ENCODE measurements around the gene PNCK.
"Not testable (repeated sequence)": the region's sequence is repeated elsewhere in the genome, so short reads cannot be mapped to it uniquely, and the experiment has no call there.

The PNCK gene

DNA sequence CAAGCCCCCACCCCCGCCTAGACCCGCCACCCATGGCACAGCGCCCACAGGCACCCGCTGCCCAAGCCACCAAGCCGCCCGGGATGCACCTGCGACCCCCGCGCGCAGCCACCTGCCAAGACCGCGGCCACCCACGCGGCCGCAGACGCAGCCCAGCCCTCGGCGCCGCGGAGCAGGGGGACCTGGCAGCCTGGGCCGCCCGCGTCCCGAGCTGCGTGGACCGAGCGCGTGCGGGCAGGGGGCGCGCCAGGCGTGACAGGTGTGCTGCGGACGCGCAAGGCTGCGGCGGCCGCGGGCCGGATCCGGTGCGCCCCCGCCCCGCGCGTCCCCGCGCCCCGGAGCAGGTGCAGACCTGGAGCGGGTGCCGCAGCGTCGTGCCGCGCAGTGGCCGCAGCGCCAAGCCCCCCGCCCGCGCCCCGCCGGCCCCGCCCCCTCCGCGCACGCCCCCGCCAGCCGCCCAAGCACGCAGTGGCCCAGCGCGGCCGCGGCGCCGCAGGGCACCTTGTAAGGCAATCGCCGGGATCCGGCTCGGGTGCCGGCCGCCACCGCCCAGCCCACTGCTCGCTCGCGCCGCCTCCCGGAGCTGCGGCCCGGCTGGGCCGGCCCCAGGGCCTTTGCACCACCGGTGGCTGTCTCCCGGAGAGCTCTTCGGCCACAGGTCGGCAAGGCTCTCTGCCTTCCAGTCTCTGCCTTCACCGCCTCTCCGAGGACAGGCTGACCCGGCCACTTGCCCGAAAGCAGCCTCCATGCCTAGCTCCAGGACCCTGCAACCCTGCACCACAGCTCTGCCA lies at the start of gene PNCK:
Gene PNCK (minus strand): TSS at position 386 of the 791 bp plus-strand sequence. CDS start 737 bp downstream, outside the sequence.
- no peak for DNase-seq (ENCODE audit: low read depth)

DNA sequence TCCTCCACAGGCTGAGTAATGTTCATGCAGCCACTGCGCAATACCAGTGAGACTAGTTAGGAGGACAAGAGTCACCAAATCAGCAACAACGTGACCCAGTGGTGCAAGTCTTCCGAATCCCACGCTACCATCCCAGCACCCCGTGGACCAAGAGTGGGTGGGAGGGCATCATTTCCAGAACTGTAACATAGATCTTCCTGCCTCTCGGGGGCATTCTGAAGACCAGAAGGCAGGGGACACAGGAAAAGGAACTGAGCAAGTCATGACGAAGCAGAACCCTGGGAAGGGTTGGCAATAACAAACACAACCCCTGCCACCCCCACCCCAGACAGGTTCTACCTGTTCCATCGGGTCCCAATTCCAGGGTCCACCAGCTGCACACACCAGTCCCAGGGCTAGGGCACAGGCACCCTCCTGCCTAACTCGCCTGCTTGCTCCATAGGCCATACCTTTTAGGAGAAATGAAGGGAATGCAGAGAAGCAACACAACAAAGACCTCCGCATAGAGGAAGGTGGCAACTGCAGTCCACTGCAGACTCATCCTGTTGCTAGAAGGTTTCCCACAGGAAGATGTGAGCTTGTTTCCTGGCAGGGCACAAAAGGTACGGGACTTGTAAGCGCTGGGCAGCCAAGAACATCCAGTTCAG lies 49.2 kb upstream of the PNCK start:
- DNase-seq (ENCODE audit: low read depth): no peak

DNA sequence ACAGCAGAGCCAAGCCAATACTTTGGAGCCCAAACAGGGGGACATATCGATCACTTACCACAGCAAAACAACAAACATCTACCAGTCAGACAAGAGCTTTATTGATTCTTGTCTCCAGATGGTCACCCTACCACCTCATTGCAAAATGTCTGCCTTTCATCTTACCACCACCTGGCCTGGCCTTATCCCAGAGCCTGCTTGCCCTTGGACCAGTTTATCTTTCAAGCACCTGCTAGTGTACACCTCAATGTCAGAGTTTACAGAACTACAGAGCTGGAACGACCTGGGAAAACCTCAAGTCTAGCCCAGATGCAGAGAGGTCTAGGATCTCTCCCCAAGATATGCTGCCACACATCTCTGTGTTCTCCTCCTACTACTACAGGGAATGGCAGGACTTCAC lies 46.1 kb upstream of the PNCK start:
- no peak for DNase-seq (ENCODE audit: low read depth)

DNA sequence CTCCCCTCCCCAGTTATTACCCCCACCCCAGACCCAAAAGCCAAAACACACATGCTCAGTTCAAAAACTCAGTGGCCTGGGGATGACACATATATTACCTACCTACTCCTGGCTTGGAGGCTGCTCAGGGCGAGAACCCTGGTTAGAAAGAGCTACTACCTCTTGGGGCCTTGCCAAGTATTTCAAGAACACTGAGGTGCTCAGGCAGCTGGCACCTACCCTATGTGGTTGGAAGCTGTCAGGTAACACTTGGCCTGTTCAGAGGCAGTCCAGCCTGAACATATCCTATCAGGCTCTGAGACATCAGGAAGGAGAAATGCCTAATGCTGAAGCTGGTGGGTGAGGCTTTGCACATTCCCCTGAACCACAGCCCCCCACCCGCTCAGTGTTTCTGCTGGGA lies 45.6 kb upstream of the PNCK start:
- DNase-seq (ENCODE audit: low read depth): no peak

DNA sequence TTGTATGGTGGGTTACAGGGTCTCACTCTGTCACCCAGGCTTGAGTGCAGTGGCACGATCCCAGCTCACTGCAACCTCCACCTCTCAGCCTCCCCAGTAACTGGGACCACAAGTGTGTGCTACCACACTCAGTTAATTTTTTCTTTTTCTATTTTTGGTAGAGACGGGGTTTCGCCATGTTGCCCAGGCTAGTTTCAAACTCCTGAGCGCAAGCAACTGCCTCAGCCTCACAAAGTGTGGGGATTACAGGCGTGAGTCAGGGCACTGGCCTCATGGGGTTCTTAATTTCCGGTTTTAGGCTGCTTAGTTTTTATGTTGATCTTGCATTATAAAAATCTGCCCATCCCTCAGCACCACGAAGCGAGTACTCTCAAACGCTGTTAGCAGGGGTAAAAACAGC lies 43.8 kb upstream of the PNCK start:
- no peak for DNase-seq (ENCODE audit: low read depth)

DNA sequence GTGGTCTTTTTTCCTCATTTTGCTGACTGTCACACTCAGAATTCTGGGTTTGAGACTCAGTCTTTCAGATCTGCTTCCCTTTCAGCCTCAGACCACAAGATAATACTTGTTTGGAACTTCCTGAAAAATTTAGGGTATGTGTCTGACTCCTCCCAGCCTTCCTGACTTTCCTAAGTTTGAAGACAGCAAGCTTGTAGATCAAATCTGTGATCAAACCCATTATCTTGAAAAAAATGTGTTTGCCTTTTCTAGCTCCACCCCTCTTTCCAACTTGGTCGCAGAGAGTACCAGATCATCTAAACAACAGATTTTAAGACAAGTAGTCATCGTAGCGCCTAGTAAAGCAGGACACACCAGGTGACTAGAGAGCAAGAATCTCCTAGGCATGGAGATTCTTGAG lies 40.6 kb upstream of the PNCK start:
- no peak for DNase-seq (ENCODE audit: low read depth)

DNA sequence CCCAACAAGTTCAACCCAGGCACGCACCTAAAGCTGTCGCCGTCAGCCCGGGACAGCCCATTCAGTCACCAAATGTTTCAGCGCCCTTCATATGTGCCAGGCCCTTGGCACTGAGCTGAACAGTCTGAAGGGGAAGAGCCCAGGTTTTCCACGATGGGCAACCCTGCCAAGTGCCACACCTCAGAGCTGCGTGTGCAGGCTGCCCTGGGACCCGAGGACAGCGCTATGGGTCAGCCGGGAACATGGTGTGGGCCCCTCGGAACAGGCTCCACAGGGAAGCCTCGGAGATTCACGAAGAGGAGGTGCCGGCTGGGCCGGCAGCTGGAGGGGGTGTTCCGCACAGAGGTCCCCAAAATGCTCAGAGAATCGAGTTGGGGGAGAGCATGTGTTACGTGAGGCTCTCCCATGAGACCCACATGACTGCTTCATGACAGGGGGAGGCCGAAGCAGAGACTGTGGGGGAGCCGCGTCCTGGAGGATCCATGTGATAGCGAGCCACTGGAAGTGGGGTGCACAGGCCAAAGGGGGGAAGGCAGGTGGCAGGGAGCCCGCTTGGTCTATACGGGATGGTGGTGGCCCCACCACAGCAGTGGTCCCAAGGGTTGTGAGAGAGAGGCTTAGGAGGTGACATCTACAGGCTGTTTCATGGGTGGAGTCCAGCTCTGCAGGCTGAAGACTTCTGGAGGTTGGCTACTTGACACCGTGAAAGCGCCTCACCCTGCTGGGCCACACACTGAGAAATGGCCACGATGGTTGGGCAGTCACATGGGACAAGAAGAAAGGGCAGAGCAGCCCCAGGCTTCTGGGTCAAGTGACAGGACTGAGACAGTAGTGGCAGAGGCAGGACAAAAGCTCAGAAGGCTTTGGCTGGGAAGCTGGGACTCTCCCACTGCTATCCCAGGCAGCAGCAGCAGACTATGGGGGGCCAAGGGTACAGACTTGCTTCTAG lies 36.4 kb upstream of the PNCK start:
- no peak for DNase-seq (ENCODE audit: low read depth)

DNA sequence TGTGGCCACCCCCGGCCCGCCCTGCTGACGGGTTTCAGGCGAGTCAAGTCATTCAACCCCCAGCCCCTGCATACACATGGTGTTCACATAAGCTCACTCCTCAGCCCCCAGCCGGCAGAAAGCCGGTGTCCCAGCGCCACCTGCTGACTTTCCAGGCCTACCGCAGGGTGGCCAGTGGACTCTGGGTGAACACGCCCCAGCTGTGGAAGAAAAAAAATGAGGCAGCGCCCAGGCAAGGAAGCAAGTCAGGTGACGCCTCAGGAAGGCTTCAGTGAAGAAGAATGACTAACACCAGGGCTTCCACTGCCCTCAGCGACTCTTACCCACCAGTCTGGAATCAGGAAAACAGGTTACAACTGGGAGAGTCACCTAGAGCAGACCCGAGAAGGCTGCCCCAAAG lies 34.8 kb upstream of the PNCK start:
- no peak for DNase-seq (ENCODE audit: low read depth)

DNA sequence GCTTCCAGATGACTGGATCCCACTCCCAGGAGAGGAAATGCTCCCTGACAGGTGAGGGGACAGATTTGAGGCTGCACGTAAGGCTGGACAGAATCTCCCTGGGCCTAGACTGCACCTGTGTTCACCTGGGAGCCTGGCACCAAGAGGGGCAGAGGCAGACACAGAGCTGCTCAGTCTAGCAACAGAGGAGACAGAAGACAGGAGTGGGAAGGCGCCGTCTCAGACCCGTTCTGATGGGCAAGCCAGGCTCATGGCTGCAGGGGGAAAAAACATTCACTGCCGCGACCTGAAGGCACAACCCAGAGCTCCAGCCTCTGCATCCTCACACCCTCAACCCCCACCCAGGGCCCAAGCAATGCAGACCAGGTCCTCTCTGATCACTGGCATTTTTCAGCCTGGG lies 33.8 kb upstream of the PNCK start:
- no peak for DNase-seq (ENCODE audit: low read depth)

DNA sequence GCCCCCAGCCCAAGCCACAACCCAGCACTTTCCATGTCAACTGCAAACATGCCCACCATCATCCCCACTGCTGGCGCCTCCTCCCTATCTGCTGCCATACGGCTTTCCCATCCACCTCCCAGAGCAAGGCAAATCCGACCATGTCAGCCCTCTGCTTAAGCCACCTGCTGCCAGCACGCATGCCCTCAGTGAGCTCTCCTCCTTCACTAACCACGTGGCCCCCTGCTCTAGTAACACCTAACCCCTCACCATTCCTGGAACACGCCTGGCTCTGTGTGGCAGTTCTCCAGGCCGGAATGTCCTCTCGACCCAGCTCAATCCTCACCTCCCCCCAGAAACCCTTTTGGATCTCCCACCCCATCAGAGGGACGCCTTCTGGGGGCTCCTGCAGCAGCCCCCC lies 33.2 kb upstream of the PNCK start:
- DNase-seq (ENCODE audit: low read depth): no peak

DNA sequence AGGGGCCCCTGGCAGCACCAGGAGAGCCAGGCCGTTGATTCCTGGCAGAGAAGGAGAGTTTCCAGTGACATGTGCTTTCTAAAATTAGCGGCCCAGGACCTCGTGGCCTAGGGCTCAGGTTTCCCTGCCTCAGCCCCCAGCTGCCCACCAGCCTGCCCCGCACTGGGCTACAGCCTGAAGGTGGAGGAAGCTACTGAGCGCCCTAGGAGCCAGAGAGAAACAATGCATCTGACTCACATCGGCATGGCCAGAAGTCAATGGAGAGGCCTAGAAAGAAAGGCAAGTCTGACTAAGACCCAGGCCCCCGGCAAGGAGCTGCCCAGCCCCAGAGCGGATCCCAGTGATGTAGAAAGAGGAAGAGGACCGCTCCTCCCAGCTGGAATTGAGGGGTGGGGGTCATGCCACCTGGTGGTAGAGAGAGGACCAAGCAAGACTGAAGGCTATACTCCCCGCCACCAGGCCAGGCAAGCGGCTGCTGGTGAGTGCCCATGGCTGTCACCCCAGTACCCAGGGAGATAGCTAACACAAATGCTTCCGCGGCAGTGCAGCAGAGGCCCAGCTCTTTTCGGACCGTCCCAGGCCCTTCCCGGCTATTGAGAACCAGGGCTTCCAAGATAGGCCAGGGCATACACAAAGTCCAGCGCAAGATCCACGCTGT lies 31.9 kb upstream of the PNCK start:
- DNase-seq (ENCODE audit: low read depth): not testable (repeated sequence)

DNA sequence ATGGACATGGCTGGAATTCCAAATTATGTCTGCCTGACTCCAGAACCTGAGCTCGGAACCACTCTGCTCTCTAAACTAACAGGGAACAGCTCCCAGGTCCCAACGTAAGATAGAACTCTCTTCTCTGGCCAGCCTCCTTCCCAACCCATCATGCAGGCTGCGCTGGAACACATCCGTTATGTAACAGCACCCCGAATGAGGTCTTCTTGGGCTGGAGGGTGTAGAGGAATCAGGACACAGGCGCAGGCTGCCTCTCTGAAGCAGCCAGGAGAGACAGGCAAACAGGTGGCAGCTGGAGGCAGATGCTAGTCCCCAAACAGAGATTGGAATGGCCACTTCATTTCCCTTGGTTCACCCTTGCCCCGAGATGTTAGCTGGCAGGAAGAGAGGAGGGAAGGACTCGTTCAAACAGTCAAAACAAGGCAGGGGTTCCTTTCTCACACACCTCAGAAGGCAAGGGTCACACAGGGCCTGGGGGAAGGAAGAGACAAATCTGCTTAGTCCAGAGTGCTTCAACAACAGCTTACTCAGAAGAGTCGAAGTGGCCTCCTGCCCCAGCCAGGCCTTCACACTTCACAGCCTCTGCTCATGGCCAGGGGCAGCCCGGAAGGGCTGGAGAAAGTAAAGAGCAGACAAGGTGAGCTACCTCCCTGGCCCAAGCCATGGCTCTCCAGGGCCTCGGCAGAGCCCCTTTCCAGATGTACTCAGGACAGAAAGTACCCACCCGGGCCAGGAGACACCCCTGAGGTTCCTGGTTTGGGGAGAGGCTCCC lies 31.2 kb upstream of the PNCK start:
- DNase-seq (ENCODE audit: low read depth): not testable (repeated sequence)

DNA sequence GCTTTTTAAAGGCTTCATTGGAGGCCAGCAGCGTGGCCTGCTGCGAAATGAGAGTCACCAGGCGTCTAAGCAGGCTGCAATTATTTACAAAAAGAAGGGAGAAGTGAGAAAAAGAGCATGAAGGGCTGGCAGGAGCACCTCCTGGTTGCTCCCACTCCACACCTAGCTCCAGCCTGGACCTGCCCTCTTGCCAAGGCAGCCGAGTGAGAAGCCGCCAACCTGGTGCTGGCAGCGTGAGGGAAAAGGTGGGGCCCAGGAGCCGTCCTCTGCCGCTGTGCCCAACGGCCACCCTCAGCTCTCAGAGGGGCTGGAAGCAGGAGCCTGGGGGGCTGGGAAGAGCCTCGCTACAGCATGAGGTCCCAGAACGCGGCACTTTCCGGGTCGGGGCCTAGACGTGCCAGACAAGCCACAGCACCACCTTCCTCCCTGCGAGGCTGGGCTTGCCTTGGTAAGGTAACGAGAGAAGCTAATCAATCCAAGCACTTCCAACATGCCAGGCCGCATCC lies 30.5 kb upstream of the PNCK start:
- no peak for DNase-seq (ENCODE audit: low read depth)

DNA sequence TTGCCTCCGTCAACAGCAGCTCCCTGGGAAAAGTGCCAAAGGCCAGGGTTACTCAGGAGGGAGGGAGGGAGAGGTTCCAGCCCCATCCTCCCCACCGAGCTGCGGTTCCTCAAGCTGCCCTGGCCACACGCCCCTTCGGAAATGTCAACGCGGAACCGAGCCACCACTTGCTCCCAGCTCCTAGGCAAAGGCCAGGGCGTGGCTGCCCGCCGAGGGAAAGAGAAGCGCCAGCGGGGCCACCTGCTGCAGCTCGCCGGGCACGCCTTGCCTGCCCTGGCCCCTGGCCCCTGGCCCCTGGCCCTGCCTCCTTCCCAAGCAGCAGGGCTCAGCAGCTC lies 29.4 kb upstream of the PNCK start:
- no peak for DNase-seq (ENCODE audit: low read depth)

DNA sequence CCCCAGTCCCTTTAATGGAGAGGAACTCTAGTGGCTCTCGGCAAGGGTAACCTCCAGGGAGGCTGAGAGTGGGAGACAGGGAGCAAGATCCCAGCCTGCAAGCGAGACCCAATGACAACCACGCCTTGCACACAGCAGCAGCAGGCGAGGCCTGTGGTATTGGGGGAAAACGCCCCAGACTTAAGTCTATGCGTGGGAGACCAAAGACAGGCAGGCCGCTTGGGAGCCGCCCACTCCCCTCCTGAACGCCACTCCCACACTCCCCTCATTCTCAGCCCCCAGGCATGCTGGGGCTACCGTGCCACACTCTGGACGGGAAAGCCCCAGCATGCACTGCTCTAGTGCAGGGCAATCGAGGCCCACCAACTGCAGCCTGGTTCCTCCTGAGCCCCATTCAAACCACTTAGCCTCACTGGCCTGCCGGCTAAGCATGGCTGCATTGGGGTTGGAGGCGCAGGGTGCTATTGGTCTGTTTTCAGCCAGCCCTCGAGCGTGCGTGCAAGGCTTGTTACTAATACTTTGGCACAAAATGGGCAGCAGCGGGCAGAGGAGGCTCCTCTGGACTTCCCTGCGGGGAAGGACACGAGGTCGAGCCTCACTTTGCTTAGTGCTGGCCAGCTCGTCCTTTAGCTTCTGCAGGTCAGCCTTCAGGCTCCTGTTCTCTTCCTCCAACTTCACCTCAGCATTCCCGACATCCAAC lies 28.9 kb upstream of the PNCK start:
- DNase-seq (ENCODE audit: low read depth): no peak

DNA sequence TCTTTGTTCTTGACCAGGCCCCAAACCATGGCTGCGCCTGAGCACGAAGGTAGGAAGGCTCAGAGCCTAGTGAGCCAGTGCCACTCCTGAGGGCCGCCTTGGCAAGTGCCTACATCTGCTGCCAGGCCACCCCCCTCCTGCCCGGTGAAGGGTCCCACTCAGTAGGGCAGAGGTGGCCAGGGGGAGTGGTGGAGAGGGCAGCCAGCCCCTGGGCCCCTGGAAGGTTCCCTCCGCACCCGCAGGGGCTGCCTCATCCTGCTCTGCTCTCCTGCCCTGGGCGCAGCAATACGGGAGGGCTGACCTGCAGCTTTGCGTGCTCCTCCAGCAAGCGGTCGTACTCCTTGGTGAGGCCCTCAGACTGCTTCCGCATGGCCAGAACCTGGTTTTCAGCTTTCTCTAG lies 28.1 kb upstream of the PNCK start:
- DNase-seq (ENCODE audit: low read depth): no peak

DNA sequence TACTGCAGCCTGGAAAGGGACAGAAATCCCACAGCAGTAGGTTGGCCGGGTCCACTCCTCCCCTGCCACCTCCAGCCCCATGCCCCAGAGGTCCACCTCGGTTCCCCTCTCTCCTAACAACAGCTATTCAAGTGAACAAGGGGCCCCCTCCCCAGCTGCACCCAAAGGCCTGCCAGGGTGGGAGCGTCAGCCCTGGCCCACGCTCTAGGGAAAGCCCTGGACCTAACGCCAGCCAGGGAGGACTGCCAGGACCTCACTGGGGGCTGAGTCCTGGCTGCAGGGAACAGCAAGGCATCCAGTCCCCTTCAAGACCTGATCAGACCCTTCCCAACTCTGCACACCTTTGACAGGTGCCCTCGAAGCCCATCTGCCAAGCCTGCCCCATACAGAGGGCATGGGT lies 27.4 kb upstream of the PNCK start:
- DNase-seq (ENCODE audit: low read depth): no peak

DNA sequence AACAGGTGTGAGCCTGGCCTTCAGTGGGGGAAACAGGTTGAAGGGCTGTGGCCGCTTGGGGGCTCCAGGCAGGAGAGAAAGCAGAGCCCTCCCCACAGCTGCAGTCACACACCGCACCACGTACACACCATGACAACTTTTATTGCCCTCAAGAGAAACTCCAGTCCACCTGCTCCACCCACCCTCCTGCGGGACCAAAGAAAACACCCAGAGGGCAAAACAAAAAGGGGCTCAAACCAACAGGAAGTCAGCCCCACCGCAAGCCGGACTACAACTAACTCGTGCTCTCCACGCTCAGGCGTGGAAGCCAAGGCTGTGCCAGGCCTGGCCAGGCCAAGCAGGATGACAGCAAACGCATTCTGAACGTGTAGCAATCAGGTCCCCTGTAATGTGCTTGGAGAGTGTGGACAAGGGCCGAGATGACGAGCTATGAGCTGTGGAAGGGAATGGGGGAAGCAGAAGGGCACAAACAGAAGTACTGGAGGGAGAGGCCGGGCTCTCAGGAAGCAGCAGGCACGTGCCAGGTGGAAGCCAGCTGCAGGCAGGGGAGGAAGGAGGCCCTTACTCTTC lies 26.8 kb upstream of the PNCK start:
- DNase-seq (ENCODE audit: low read depth): no peak

DNA sequence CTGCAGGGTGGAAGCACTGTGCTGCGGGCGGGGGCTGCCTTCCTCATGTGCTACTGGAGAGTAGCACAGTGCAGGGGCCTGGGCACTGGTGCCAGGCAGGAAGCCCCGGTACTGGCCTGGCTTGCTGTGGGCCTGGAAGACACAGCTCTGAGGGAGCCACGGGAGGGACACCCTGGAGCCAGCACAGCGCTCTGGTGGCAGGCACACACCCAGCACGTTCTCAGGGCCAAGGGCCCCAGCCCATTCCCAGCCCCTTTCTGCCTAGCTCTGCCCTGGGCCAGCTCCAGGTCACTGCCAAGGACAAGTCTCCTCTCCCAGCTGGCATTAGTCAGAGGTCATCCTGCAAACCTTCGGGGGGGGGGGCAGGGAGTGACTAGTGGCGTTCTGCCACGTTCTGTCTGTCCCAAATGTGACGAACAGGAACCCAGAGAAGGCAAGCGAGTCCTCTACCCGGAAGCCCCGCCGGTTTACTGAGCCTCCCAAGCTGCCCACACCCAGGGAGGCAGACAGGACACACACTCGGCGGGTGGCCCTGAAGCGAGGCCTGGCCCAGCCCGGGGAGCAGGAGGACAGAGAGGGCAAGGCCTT lies 26.3 kb upstream of the PNCK start:
- not testable (repeated sequence) for DNase-seq (ENCODE audit: low read depth)

Measured in activated T-helper 1 cell treated with Interleukin-2 at 50 U/mL for 16 hours (primary cell).